SK-N-SH (cell line): ENCODE results near the gene PRAME. TPM values are rescaled to one million over a fixed set of nuclear protein-coding genes. Genes with fewer than 3 reads are reported as not detected.
"Not testable (repeated sequence)": the region's sequence is repeated elsewhere in the genome, so short reads cannot be mapped to it uniquely, and the experiment has no call there.

ENCODE experiments used
- CTCF ChIA-PET: fragments of 300-600, 350-600 bp; formaldehyde crosslinking; extraction: SDS; loops from one replicate; lab custom pipeline; 2021; lab: Yijun Ruan, JAX
- POLR2A ChIA-PET: fragments of 350-600 bp; sonication (Branson Sonifier 250); formaldehyde crosslinking; extraction: SDS; loops from one replicate; lab custom pipeline; 2020; ENCODE audit warnings: antibody characterized with exemption, inconsistent platforms; lab: Yijun Ruan, JAX
- DNase-seq: peaks from one replicate; pipeline ENCODE4 v3.0.0; 2012
- H2AFZ ChIP-seq: fragments of 200-600 bp; sonication (generic); 2 replicates; pipeline ENCODE4 v1.8.1; 2016; ENCODE audit warnings: antibody characterized with exemption, mild to moderate bottlenecking, low read depth
- H3F3A ChIP-seq: fragments of 200-600 bp; sonication (generic); replicated peaks from 2 replicates; pipeline ENCODE3; 2016; ENCODE audit warnings: antibody characterized with exemption, mild to moderate bottlenecking; ENCODE audit not compliant: insufficient read depth
- H3K27ac ChIP-seq, 2 experiments: fragments of 200-500 bp in 1 of 2; fragments of 200-600 bp in 1 of 2; sonication (Bioruptor generic) in 1 of 2; sonication (generic), shearing (Covaris generic) in 1 of 2; 2 replicates each; pipeline versions ENCODE4 v1.5.1 to v1.6.1; 2014 to 2016; ENCODE audit warnings: low read depth in 2 of 2, inconsistent platforms in 1 of 2, low read length in 1 of 2, mild to moderate bottlenecking in 1 of 2, mixed read lengths in 1 of 2
- H3K27me3 ChIP-seq: fragments of 200-600 bp; sonication (generic), shearing (Covaris generic); 2 replicates; pipeline ENCODE4 v1.6.1; 2016; ENCODE audit warnings: mixed run types; ENCODE audit not compliant: insufficient read depth
- H3K36me3 ChIP-seq, 2 experiments: fragments of 200-500 bp in 1 of 2; fragments of 200-600 bp in 1 of 2; sonication (Bioruptor generic) in 1 of 2; sonication (generic) in 1 of 2; replicated peaks in 1 of 2; 2 replicates each; pipeline versions ENCODE3 to v1.5.1; 2014 to 2016; ENCODE audit warnings: low read length in 1 of 2, mild to moderate bottlenecking in 1 of 2; ENCODE audit not compliant: insufficient read depth in 2 of 2, control insufficient read depth in 1 of 2
- H3K4me1 ChIP-seq, 2 experiments: fragments of 200-500 bp in 1 of 2; fragments of 200-600 bp in 1 of 2; sonication (Bioruptor generic) in 1 of 2; sonication (generic), shearing (Covaris generic) in 1 of 2; 2 replicates each; pipeline versions ENCODE4 v1.5.1 to v1.6.1; 2014 to 2016; ENCODE audit warnings: low read depth in 1 of 2, low read length in 1 of 2, mixed run types in 1 of 2; ENCODE audit not compliant: insufficient read depth in 2 of 2, control insufficient read depth in 1 of 2
- H3K4me2 ChIP-seq: fragments of 200-600 bp; sonication (generic), shearing (Covaris generic); 2 replicates; pipeline ENCODE4 v1.6.1; 2017; ENCODE audit warnings: mixed run types
- H3K4me3 ChIP-seq, 2 experiments: fragments of 200-500 bp in 1 of 2; fragments of 200-600 bp in 1 of 2; sonication (Bioruptor generic) in 1 of 2; sonication (generic), shearing (Covaris generic) in 1 of 2; 2 replicates each; pipeline versions ENCODE4 v1.5.1 to v1.8.1; 2014 to 2016; ENCODE audit warnings: low read depth in 2 of 2, inconsistent platforms in 1 of 2, low read length in 1 of 2, mild to moderate bottlenecking in 1 of 2, mixed read lengths in 1 of 2, moderate library complexity in 1 of 2
- H3K79me2 ChIP-seq: fragments of 200-600 bp; sonication (generic); 2 replicates; pipeline ENCODE4 v1.8.1; 2017; ENCODE audit warnings: mild to moderate bottlenecking; ENCODE audit not compliant: insufficient read depth
- H3K9ac ChIP-seq: fragments of 200-600 bp; sonication (generic); 2 replicates; pipeline ENCODE4 v1.6.1; 2017; ENCODE audit warnings: mixed run types
- H3K9me2 ChIP-seq: fragments of 200-600 bp; sonication (generic); 2 replicates; pipeline ENCODE4 v1.6.1; 2017; ENCODE audit warnings: mixed run types
- H3K9me3 ChIP-seq: fragments of 200-600 bp; sonication (generic); 2 replicates; pipeline ENCODE4 v1.6.1; 2017; ENCODE audit warnings: mixed run types, mild to moderate bottlenecking, moderate library complexity
- H4K20me1 ChIP-seq: fragments of 200-600 bp; sonication (generic); 2 replicates; pipeline ENCODE4 v1.6.1; 2017; ENCODE audit warnings: mild to moderate bottlenecking, mixed run types; ENCODE audit not compliant: insufficient read depth
- CHD2 ChIP-seq: fragments of 150-350 bp; IDR thresholded peaks from 2 replicates; pipeline ENCODE4 v1.6.1; 2018; ENCODE audit warnings: low read length; ENCODE audit not compliant: partially characterized antibody
- FOXJ3 ChIP-seq: sonication (generic); formaldehyde crosslinking; IDR thresholded peaks from 2 replicates; pipeline ENCODE4 v1.5.1; 2020; ENCODE audit warnings: mild to moderate bottlenecking, missing genetic modification reagents
- MAX ChIP-seq: IDR thresholded peaks from 2 replicates; pipeline ENCODE4 v1.4.0; 2012; ENCODE audit warnings: low read depth
- NRF1 ChIP-seq: IDR thresholded peaks from 2 replicates; pipeline ENCODE4 v1.6.1; 2012; ENCODE audit warnings: low read depth, mild to moderate bottlenecking, low read length
- POLR2AphosphoS5 ChIP-seq: IDR thresholded peaks from 2 replicates; pipeline ENCODE4 v1.6.1; 2012; ENCODE audit warnings: low read depth, low read length
- RAD21 ChIP-seq: IDR thresholded peaks from 2 replicates; pipeline ENCODE4 v1.6.1; 2012; ENCODE audit warnings: mild to moderate bottlenecking, low read length
- RXRA ChIP-seq: IDR thresholded peaks from 2 replicates; pipeline ENCODE4 v1.4.0; 2012; ENCODE audit warnings: low read depth, mild to moderate bottlenecking, borderline replicate concordance
- SMC3 ChIP-seq: IDR thresholded peaks from 2 replicates; pipeline ENCODE4 v1.6.1; 2012; ENCODE audit warnings: low read depth, low read length, improper control_type of control experiment
- USF1 ChIP-seq: IDR thresholded peaks from 2 replicates; pipeline ENCODE4 v1.4.0; 2012; ENCODE audit warnings: low read depth, borderline replicate concordance
- YY1 ChIP-seq: IDR thresholded peaks from 2 replicates; pipeline ENCODE4 v1.4.0; 2012; ENCODE audit warnings: low read depth, mild to moderate bottlenecking
- WGBS: methylation state at CpG from one replicate; pipeline ENCODE4 v1.1.6; 2017; ENCODE audit warnings: low lambda C conversion rate; 5-methylcytosine and 5-hydroxymethylcytosine counted together
- polyA plus RNA-seq, 3 experiments: library from polyadenylated mRNA; depleted of rRNA; stranded (reverse); fragments of >200 nt; gene quantifications; 2 replicates each; pipeline ENCODE4 v1.2.3, GENCODE V29; 2012

Gene PRAME
- polyA plus RNA-seq, 1 of the 3 experiments (the other 2 are of a cell fraction) = 193 TPM

GRCh38 chr22:22512951-22513350 lies 46.1 kb downstream of the PRAME start:
- ChIA-PET POLR2A (no interaction called here), CTCF (interaction anchor here (1.0 kb wide), 1 partner anchor 49 kb away, joined by 5 read pairs; no protein-coding TSS in a partner anchor)
- Histone ChIP-seq H3K4me3 (no peak overlapping the region), H3K4me1 (peaks cover 0 to under 1% of the 10 kb centered on the region in 2 experiments; a peak in 1 of 4 replicates), H3F3A (no peaks in the 10 kb centered on the region), H2AFZ (no peak overlapping the region), H3K4me2 (no peak overlapping the region), H3K9me2 (no peaks in the 10 kb centered on the region), H3K27ac (no peak overlapping the region), H3K79me2 (no peaks in the 10 kb centered on the region), H3K27me3 (no peaks in the 10 kb centered on the region; the same call in 1 of the 2 replicates), H4K20me1 (no peaks in the 10 kb centered on the region), H3K9ac (no peak overlapping the region), H3K9me3 (no peaks in the 10 kb centered on the region), H3K36me3 (no peaks in the 10 kb centered on the region)
- no peak for TF ChIP-seq MAX
- no peak for TF ChIP-seq SMC3
- TF ChIP-seq POLR2AphosphoS5 = no peak
- no peak for TF ChIP-seq RXRA
- TF ChIP-seq YY1 = no peak
- no peak for TF ChIP-seq USF1
- TF ChIP-seq CHD2 = no peak
- TF ChIP-seq RAD21 = no peak
- TF ChIP-seq NRF1 = no peak
- no peak for TF ChIP-seq FOXJ3 (CRISPR knock-in tag)
- DNase-seq = no peak
- WGBS = 70% methylated on average over 5 of the region's 5 CpGs

- H3F3A ChIP-seq, H2AFZ ChIP-seq, H3K4me1 ChIP-seq, H3K27ac ChIP-seq, H3K36me3 ChIP-seq, H3K9ac ChIP-seq, H4K20me1 ChIP-seq, DNase-seq, H3K79me2 ChIP-seq, H3K4me2 ChIP-seq, H3K9me2 ChIP-seq, POLR2A ChIA-PET, H3K4me3 ChIP-seq, H3K9me3 ChIP-seq, H3K27me3 ChIP-seq, CTCF ChIA-PET: not testable (repeated sequence)
- 94% methylated on average over 7 of the region's 7 CpGs for WGBS
These were observed 48.2 kb downstream of the PRAME start for GRCh38 chr22:22510833-22511232.

GRCh38 chr22:22509912-22510311 lies 49.2 kb downstream of the PRAME start:
- CTCF ChIA-PET = interaction anchor here (1.0 to 3.4 kb wide), 7 partner anchors 13 to 82 kb away, joined by 3 to 27 read pairs (median 5); partner anchors contain the start of gene PRAME
- H3K4me3 ChIP-seq, H3K4me2 ChIP-seq, DNase-seq, H3K27ac ChIP-seq, H3F3A ChIP-seq, H3K4me1 ChIP-seq, H3K9me2 ChIP-seq, H3K9ac ChIP-seq, H4K20me1 ChIP-seq, H3K27me3 ChIP-seq, H3K9me3 ChIP-seq, H2AFZ ChIP-seq, H3K79me2 ChIP-seq, POLR2A ChIA-PET: not testable (repeated sequence)
- peaks cover 10 to 13% of the 10 kb centered on the region in 2 experiments for H3K36me3 ChIP-seq
- WGBS = 87% methylated on average over 6 of the region's 6 CpGs
